Measurements from ENCODE around the gene BCR.

BCR gene

GRCh38 chr22:23218867-23219251, 38.5 kb downstream of the BCR start:
- DNase-seq: no peak

GRCh38 chr22:23219317-23219716, 39.0 kb downstream of the BCR start:
- DNase-seq: no peak

DNA sequence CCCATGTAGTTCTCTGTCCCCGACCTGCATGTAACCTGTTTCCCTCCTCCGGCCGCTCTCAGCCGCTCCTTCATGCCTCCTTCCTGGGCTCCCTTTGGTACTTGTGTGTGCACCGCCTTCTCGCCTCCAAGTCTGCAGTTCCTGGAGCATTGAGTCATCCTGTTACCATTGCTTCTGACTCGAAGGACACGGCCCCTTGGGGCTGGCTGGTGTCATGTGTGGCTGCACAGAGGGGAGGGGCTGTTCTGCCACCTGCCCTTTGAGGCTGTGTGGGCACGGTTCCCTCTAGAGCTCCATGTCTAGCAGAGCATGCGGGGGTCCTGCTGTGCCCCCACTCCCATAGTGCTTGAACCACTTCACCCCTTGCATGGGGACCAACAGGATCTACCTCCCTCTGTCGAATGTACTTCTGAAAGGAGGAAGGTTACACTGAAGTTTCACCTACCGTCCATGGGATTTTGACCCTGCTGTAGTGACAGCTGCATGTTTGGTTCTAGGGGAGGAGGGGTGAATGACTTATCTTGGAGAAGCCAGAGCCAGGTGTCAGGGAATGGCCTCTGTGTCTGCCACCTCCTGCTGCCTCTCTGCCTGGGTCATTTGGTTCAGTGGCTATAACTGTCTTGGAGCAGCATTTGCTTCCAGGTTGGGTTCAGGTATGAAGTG, 39.6 kb downstream of the BCR start:
- DNase-seq: no peak

GRCh38 chr22:23220485-23221350, 40.4 kb downstream of the BCR start:
- no peak for DNase-seq

DNA sequence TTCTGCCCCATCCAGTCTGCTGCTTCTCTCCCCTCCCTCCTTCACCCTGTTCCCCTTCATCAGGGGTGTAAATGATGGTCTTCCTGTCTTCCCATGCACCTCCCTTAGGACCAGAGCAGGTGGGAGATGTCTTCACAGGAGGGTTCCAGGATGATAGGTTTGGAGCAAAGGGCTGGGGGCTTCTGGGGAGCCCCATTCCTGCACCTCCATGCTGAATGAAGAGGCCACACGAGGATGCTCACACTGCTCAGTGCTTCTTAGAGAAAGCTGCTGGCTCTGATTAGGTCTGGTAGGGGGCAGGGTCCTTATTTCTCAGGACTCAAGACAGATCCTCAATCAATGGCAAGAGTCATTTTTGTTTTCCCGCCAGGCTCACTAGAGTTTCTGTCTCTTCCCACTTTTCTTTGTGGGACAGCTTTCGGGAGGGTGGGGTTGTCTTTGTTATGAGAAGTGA, 41.1 kb downstream of the BCR start:
- DNase-seq: no peak

DNA sequence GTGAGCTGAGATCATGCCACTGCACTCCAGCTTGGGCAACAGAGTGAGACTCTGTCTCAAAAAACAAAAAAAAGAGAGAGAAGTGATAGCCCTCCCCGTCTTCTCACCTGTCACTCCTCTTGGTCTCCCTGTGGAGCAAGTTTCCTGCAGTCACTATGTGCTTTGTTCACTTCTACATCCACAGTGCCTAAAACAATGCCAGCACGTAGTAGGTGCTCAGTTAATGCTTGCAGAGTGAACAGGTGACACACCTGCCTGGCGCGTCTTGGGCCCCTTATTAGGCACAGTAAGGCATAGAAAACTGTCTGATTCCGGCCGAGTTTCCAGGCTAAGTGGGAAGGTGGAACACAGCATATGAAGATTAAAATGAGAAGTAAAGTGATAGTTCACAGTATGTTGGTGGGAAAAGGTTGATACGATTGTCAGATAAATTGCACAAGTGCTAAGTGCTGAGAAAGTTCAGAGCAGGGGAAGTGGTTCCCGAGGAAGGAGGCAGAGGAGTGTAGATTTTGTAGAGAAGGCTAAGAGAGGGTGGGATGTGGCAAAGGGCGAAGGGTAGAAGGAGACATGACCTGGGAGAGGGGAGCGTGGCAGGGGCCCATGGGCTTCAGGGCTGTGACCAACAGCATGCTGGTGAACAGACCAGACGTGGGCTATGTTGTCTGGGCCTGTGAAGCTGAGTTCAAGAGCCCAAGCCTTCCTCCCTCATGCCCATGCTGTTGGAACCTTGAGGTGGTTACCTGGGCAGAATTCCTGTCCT, 41.9 kb downstream of the BCR start:
- DNase-seq: no peak

- DNase-seq: no peak
These were observed 42.7 kb downstream of the BCR start for GRCh38 chr22:23222793-23223568.

- DNase-seq: no peak
These were observed 43.4 kb downstream of the BCR start for GRCh38 chr22:23223569-23224317.

DNA sequence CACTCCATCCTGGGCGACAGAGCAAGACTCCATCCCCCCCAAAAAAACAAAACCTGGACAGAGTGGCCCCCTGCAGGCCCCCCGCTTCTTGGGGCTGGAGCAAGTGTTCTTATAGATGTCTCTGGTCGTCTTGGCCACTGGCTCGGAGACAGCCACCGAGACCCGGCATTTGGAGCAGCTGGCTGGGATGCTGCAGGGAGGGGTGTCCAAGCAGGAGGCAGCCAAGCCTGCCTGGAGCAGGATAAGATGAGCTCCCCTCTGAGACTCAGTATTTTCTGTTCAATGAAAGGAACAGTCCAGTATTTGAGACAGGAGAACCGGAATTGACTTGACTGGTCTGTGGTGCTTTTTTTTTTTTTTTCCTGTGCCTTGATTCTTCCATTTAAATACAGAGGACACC, 44.5 kb downstream of the BCR start:
- DNase-seq: no peak

DNA sequence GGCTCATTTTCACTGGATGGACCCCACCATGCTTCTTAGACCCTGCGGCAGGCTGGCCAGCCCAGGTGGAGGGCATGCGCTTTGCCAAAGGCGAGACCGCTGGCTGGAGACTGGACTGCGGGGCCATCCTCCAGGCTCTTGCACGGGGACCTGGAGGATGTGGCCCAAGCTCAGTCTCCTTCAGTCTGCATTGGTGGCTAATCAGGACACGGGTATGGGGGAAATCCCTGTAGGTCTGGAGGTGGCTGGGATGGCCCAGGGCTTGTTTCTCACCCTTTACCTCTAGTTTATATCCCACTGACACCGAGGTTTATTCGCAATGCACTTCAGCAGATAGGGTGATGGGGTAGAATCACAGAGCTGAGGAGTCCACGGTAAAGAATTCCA, 45.0 kb downstream of the BCR start:
- no peak for DNase-seq

GRCh38 chr22:23225724-23226496, 45.6 kb downstream of the BCR start:
- DNase-seq: no peak

GRCh38 chr22:23226497-23226850, 46.2 kb downstream of the BCR start:
- no peak for DNase-seq

DNA sequence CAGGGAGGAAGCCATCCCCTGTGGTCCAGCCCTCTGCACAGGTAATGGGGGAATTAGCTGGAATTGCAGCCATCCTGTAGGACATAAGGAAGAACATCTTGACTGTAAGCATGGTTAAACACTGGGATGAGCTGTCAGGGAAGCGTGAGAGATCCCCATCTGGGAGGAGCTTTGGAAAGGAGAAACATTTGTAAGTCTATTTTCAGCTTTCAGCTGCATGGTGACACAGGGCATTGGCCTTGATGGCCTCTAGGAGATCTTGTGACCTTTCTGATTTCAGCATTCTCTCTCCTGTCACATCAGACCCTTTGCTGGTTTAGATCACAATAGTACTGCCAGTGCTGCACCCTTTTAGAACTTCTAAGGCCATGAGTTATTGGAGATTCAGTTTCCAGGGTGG, 47.1 kb downstream of the BCR start:
- DNase-seq: no peak

GRCh38 chr22:23228503-23228902, 48.2 kb downstream of the BCR start:
- DNase-seq: no peak

DNA sequence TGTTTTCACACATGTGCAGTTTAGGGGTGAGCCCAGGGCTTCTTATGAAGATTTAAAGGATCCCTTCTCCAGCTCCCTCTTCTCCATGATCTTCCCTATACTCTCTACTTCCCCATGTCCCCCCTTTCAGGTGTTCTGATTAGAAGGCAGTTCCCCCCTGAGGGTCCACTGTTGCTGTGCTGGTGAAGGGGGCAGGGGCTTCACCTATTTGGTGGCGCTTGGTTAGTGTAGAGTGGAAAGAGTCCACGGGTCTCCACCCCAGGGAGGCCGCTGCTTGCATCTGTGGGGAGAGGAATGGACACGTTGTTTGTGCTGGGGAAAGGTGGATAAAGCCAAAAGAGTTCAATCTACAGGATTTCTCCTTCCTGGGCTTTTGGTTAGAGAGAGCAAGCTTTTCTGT, 49.3 kb downstream of the BCR start:
- DNase-seq: no peak

DNA sequence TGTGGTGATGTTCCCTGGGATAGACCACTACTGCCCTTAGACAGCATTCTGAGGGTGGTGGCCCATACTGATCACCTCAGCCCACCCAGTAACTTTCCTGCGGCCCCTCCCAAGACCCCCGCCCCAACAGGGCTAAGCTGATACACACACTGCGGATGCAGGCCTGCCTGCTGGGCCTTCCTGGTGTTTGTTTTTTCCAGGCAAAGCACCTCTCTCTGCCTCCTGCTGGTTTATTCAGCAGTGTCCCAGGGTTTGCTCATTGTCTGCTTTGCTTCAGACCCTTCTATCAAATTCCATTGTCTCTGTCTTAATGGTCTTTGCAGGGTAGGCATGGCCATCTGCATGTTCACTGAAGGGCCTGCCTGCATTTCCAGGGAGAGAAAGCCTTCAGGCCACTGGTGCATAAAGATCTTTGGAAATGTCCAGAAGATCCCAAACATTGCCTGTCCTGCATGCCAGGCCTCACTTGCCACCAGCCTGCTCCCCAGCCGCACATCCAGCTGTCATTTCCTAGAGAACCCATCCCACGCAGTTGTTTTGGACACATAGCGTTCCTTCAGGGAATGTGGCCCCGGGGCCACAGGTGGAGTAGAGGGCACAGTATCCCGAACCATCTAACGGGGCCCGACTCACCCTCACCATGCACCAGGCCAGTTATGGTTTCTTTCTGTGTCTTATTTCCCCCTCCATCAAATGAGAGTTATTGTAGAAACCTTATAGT, 50.2 kb downstream of the BCR start:
- no peak for DNase-seq

GRCh38 chr22:23231471-23232093, 51.3 kb downstream of the BCR start:
- DNase-seq: no peak

DNA sequence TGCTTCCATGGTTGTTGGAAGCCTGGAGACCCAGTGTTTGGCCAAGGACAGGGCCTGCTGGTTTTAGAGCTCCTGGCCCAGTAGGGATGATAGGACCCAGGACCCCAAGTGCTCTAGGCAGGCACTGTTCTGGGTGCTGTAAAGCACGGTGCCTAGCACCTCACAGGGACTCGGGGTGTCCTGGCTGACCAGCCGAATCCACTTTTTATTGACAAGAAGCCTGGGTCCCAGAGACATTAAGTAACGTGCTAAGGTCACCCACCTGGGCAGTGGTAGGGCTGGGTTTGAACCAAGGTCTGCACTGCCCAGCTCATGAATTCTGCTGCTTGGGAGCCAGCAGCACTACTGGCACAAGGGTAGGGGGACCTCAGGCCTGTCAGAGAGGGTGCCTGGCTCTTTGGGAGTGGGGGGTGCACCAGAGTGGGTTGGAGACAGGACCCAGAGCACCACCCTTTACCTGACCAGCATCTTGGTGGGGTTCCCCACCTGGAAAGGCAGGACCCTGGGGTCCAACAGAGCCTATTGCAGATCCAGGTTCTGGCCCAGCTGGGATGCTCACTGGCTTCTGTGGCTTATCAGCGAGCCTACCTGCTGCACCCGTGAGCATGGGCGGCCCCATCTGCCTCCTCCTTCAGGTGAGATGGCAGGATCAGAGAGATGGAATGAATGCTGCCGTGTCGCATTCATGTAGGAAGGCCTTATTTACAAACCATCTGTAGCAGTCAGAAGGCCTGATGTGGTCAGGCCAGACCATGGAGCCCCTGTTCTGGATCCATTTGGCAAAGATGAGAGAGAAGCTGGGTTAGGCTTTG, 52.0 kb downstream of the BCR start:
- no peak for DNase-seq

GRCh38 chr22:23233084-23233531, 52.8 kb downstream of the BCR start:
- no peak for DNase-seq

Measured in NCI-H2081 treated with DMSO at 0.1 percent for 48 hours (cell line).